Limb (tissue), 2 donors: ENCODE measurements around the gene KANK2.
"Not testable (repeated sequence)": the region's sequence is repeated elsewhere in the genome, so short reads cannot be mapped to it uniquely, and the experiment has no call there.

Experiments used
- DNase-seq, 2 donors: peaks; one replicate each; pipeline ENCODE4 v3.0.0-alpha.2; 2016; ENCODE audit errors: extremely low spot score in 2 of 2

KANK2 gene

DNA sequence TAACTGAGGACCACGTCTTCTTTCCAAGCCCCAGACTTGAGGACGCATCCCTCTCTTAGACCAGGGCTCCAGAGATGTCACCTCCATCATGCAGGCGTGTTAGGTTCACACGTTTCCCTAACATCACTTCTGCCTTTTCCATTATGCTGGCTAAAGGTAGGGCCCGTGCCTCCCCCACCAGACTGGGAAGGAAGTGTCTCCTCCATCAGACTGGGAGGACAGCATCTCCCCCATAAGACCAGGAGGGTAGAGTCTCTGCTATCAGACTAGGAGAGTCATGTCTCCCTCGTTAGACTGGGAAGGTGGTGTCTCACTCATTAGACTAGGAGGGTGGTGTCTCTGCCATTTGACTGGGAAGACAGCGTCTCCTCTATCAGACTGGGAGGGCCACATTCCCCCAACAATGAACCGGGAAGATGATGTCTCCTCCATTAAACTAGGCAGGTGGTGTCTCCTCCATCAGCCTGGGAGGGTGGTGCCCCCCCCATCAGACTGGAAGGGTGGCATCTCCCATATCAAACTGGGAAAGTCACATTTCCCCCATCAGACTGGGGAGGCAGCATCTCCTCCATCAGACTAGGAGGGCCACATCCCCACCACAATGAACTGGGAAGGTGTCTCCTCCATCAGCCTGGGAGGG, 23.7 kb downstream of the KANK2 start:
- DNase-seq, result no peak

DNA sequence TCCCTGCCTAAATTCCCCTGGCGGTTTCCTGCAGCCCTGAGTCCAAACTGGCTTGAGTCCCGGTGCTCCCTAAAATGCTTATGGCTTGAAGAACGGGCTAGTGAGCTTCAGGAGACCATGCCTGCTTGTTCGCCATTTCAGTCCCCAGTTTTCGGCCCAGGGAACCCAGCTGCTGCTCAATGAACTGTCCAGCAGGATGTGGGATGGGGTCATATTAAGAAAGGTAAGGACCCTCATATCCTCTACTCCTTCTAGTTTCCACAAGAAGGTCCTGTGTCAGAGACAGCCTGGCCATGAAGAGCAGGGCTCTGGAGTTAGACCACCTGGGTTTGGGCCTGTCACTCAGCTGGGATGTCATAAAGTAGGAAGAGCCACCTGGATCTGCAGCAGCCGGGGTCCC, 24.8 kb downstream of the KANK2 start:
- no peak for DNase-seq

DNA sequence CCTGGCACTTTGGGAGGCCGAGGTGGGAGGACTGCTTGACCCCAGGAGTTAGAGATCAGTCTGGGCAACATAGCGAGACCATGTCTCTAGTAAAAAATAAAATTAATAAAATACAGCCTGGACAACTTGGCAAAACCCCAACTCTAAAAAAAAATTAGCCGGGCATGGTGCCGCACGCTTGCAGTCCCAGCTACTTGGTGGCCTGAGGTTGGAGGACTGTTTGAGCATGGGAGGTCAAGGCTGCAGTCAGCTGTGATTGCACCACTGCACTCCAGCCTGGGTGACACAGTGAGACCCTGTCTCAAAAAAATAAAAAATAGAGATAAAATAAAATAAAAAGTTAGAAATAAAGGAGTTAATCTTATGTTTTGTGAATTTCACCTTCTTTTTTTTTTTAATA, 26.2 kb downstream of the KANK2 start:
- DNase-seq, result no peak

DNA sequence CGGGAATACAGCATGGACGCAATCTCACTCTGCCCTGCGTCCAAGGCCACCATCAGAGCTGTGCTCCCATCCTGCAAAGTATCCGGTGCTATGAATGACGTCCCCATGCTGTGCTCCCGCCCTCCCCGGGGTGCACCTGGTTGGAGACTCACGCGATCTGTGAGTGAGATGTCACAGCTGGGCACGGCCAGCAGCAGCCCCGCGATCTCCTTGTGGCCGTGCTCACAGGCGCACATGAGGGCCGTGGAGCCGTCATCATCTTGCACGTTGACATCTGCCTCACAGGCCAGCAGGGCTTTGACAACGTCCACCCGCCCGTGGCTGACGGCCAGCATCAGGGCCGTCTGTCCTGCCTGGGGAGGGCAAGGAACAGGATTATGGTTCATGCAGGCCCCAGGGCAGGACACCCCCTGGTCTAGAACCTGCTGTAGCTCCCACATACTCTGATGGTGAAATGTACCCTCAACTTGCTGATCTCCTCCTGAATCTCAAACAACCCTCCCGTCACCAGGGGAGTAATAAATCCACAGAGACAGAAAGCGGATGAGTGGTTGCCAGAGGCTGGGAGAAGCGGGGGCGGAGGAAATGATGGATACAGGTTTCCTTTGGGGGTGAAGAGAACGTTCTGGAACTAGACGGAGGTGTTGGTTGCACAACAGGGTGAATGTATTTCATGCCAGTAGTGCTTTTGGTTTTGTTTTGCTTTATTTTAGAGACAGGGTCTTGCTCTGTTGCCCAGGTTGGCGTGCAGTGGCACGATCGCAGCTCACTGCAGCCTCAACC, 27.3 kb downstream of the KANK2 start:
- DNase-seq, result no peak

DNA sequence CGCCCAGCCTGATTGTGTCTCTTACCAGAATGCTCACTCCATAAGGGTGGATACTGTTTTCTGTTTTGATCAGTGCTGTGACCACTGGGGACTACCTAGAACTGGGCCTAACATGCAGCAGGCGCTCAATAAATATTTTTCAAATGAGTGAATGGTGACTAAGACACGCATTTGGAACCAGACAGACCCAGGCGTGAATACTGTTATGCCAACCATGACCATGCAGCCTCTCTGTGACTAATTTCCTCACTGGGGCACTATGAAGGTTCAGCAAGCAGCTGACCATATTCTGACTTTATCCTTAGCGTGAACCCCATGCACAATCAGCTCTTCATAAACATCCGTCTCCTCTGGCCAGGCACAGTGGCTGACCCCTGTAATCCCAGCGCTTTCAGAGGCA, 28.8 kb downstream of the KANK2 start:
- no peak for DNase-seq

DNA sequence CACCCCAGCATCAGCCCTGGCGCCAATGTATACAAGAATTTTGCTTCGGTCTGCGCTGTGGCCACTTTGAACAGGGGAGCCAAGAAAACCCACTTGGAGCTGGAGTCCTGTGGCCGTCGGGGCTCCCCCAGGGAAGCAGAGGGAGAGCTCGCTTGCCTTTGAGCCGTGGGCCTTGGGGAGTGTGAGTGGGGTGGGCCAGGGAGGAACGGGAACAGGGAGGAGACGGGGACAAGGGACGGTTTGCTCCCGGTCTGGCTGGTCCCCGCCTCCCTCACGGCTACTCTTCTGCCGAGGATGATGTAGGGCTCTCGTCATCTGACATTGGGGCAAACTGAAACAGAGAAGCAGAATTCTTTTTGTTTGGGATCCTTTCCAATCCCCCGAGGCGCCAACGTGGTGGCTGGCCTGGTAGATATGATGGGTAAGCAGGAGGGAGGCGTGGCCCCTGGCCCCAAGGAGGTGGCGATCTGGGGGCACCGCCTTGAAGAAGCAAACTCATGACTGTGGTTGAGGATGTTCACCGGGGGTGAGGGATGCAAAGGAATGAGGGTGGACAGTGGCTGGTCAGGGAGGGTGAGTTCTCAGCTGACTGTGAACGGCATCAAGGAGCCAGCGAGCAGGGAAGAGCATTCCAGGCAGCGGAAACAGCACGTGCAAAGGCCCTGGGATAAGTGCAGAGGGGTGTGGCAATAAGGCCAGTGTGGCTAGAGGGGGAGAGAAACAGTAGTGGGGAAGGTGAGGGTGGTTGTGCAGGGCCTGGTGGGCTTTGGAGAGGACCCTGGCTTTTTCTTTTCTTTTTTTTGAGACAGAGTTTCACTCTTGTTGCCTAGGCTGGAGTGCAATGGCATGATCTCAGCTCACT, 30.8 kb downstream of the KANK2 start:
- no peak for DNase-seq

DNA sequence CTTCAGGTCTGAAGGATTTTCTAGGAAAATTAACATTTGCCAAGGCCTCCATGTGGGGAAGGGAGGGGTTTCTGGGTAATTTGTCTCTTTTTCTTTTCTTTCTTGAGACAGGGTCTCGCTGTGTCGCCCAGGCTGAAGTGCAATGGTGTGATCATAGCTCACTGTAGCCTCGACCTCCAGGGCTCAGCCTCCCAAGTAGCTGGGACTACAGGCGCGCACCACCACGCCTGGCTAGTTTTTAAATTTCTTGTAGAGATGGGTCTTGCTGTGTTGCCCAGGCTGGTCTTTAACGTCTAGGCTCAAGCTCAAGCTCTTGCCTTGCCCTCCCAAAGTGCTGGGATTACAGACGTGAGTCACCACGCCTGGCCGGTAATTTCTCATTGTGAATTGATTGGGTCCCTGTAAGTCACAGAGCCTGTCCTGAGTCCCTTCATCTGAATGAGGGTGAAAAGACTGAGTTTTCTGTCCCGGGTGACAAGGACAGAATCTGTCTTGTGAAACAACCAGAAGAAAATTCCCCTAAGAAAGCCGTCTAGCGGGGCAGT, 31.8 kb downstream of the KANK2 start:
- DNase-seq, result no peak

DNA sequence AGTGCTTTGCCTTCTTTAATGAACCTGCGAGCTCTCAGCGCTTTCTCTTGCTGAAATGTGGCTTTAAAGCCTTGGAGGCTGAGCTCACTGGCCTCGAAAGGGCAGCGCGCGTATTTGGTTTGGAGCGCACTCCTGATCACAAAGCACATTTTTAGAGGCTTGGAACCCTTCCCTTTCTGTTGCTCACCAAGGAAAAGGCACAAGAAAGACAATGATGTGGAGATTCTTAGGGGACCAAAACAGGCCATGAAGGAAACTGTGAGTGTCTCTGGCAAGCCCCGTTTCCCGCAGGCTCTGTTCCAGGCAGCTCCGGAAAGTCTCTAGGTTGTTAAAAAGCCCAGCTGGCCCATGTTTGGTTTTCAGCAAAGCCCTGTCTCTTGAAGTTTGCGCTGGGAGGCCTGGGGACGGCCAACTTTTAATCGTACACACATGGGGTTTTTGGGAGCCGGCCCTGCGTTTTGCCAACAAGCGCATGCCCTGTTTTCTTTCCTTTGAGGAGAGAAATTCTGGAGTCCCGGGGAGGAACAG, 32.4 kb downstream of the KANK2 start:
- peak; percentile 72 to 87 for DNase-seq

DNA sequence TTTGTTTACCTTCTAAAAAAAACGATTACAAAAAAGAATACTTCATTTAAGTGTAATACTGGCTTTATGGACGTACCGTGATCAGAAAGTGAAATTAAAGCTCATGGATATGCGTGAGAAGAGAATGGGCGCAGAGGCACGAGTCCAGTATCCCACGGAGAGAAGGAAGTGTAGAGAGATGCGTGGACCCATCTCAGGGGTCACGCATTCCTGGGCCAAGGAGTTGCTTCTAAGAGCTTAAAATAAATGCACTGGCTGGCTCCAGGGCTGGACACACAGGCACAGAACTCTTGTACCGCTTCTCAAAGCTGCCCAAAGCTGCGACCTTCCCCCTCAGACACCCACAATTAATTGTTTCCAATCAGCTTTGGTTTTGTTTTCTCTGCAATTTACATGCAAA, 33.0 kb downstream of the KANK2 start:
- no peak for DNase-seq

DNA sequence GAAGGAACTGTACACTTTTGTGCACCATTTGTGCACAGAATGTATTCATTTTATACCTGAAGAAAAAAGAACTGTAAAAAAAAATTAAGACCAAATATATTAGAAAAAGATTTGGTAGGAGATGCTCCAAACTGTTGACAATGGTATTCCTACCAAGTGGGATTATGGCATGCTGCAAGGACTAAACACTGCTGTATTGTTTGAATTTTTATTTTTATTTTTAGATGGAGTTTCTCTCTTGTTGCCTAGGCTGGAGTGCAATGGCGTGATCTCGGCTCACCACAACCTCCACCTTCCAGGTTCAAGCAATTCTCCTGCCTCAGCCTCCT, 36.9 kb downstream of the KANK2 start:
- not testable (repeated sequence) for DNase-seq

DNA sequence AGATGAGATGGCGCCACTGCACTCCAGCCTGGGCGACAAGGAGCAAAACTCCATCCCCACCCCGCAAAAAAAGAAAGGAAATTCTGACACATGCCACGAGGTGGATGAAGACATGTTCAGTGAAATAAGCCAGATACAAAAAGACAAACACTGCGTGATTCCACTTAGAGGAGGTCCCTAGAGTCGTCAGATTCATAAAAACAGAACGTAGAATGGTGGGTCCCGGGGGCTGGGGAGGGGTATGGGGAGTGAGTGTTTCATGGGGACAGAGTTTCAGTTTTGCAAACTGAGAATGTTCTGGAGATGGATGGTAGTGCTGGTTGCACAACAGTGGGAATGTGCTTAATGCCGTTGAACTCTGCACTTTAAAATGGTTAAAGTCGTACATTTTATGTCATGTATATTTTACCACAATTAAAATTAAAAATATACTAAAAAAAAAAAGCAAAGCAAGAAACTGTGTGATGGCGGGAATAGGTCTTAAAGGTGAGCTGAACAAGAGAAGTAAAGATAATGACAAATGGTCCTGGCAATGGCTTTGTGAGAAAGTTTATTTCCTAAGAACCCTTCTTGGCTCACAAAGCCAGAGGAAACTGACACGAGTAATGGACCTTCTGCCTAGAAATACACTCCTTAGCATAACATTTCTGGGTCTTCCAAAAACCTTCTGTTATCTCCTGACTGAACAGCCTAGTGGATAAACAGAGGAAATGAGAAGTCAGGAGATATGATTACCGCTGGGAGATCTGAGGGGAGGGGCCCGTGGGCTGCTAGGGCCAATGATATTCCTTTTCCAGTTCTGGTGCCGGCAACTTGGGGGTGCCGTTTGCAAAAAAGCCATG, 37.5 kb downstream of the KANK2 start:
- DNase-seq, result no peak

DNA sequence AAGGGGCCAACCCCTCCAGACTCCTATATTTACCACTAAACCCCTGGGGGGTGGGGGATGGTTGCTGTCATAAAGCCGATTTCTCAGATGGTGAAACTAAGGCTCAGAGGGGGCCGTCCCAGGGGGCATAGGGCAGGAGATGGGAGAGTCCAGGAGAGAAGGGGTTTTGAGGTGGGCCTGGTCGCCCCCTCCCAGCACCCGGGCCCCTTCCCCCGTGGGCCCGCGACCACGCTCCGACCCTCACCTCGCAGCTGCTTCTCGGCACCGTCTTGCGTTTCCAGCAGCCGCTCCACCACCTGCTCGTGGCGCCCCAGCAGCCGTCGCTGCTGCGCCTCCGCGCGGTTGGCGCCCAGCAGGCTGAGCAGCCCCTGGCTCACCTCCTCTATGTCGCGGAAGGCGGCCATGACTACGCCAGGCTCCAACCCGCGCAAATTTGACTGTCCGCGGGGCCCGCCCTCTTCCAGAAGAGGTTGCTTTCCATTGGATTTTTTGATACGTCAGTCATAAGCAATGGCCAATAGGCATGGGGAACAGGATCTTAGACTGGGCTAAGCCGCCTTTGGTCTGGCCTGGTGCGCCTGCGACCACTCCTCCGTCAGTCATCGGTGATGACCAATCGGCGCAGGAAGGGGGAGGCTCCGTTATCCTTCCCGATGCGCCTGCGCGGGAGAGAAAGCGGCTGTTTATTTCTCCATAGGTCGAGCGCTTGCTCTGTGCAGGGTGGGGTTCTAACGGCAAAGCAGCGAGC, 41.8 kb downstream of the KANK2 start, which contains the start of gene SPC24:
Gene SPC24 (minus strand): TSS at position 410 of the 748 bp plus-strand sequence. CDS start 6 bp downstream, at position 404.
- peak; percentile 96 to 99 for DNase-seq

DNA sequence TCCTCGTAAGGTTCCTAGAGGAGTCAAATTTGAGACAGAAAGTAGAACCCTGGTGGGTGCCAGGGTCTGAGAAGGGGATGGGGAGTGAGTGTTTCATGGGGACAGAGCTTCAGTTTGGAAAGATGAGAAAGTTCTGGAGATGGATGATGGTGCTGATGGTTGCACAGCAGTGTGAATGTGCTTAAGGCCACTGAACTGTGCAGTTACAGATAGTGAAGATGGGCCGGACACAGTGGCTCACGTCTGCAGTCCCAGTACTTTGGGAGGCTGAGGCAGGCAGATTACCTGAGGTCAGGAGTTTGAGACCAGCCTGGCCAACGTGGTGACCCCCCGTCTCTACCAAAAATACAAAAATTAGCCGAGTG, 42.7 kb downstream of the KANK2 start:
- DNase-seq, result no peak

DNA sequence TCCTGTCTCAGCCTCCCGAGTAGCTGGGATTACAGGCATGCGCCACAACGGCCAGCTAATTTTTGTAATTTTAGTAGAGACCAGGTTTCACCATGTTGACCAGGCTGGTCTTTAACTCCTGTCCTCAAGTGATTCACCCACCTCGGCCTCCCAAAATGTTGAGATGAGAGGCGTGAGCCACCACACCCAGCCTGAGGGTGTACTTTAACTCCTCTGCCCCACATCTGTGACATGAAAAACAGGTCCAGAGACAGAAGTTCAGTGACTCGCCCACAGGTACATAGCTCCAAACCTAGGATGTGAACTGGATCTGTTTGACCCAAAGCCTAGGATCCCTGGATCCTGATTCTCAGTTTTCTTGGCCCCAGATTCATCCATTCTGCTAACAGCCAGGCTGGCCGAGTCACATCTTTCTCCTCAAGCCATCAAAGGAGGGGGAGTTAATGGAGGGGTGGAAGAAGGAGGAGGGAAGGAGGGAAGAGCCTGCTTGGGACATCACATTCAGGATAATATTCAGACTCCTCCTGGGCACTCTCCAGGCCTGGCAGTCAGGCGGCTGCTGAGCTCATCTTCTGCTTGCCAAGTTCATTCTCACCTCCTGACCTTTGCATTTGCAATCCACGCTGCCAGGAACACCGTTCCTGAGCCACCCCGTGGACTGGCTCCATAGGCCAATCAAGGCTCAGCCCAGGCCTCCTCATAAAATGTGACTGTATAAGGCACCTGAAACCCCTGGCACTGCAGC, 44.9 kb downstream of the KANK2 start:
- no peak for DNase-seq

DNA sequence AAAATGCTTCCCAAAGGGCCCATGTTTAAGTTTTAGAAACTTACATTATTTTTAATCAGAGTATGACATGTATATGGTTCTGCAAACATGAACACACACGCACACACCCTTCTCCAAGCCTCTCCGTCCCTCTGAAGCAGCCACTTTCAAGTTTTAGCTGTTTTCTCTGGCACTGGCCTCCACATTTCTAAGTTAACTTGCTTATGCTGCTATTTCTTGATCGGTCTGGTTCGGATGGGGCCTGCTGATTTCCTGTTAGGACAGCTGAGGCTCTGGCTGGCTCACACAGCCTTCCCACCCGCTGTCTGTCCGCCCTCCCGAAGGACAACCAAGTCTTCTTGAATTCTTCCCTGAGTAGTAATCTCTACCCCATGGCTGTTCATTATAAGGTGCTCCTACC, 46.2 kb downstream of the KANK2 start:
- DNase-seq, result no peak

DNA sequence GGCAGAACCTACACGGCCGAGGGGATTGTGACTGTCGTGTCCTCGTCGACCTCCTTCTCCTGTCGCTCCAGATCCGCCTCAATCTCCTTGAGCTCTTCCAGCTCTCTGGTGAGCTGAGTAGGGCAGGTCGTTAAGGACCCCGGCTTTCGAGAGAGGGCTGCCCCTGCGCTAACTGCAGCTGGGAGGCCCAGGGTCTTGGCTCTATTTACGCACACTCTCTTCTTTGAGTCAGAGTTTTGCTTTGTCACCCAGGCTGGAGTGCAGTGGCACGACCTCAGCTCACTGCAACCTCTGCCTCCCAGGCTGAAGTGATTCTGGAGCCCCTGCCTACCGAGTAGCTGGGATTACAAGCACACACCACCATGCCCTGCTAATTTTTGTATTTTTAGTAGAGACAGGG, 49.3 kb downstream of the KANK2 start:
- no peak for DNase-seq

DNA sequence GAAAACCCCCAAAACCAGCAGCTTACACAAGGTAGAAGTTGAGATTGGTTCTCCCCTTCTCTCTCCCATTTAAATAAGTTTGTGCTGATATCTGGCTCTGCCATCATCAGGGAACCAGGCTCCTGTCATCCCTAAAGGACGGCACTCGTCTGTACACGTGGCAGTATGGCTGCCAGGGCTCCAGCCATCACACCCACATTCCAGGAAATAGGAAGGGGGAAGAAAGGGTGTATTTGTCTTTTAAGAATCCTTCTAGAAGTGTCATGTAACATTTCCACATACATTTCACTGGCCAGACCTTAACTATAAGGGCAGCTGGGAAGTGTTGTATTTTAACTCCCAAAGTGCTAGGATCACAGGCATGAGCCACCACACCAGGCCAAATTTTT, 51.8 kb downstream of the KANK2 start:
- DNase-seq, result no peak

DNA sequence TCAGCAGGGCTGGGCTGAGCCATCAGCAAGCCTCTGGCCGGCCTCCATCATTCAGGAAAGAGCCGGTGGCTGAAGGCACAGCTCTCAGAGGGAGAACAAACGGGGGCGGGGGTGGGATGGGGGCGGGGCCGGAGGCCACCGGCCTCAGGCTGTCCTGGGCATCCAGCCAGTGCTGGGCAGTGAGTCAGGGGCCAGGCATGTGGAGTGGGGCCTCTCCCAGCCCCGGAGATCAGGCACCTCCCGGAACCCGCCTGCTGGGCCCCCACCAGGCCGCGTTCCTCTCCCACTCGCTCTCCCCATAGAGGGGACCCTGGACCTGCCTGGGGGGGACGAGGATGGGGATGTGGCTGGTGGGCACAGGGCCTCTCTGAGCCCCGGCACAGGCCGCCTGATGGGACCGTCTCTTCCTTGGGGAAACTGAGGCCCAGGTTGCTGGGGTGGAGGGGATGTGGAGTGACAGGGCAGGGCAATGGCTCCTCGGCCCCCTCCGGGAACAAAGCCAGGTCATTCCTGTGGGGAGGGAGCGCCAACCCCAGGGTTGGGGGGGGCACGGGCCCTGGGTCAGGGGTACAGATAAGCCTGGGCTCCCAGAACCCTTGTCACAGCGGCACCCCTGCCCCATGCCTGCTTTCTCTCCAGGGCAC, 54.7 kb downstream of the KANK2 start:
- DNase-seq, result peak; percentile 77 to 86

DNA sequence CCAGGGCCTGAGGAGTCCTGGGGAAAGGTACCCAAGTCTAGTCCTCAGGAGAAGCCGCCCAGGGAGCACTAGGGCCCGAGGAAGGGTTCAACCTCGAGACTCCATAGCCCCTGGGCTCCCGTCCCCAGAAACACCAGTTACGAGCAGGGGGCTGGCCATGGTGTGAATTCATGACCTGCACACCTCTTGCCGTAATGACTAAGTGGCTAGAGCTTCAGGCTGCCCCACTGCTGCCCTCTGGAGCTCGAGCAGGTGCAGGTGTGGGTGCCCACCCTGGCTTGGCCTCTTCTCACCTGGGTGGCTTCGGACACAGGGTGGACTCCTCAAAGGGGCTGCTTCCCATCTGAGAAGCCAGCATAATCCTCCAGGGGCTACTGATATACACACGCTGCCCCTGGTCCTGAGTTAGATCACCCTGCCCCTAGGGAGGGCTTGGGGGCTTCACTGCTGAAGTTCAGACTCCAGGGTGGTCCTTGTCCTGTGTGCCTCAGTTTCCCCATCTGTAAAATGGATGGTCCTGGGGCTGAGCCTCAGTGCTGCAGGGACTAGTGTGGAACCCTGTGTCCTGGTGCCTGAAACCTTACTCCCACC, 55.3 kb downstream of the KANK2 start:
- no peak for DNase-seq
